ENCODE data around the gene OTULIN.

OTULIN gene

GRCh38 chr5:14739981-14740380 lies 75.5 kb downstream of the OTULIN start:
- peaks cover 8% of the 10 kb centered on the region for H3K4me1 ChIP-seq (ENCODE audit: control insufficient read depth, insufficient read depth, low read length)
- 0 out of 2 replicates have a peak, but pooled peaks cover 2% of the 10 kb centered on the region for H3K36me3 ChIP-seq (ENCODE audit: control insufficient read depth, insufficient read depth, low read length)
- H3K27ac ChIP-seq (ENCODE audit: low read length), result no peak overlapping the region
- H3K4me3 ChIP-seq (ENCODE audit: low read length), result no peak overlapping the region
- no peaks in the 10 kb centered on the region for H3K27me3 ChIP-seq (ENCODE audit: control insufficient read depth, insufficient read depth, low read length)
- WGBS (ENCODE audit: insufficient coverage, insufficient read length), result no CpG with 5 or more reads among the region's 5 CpGs
- no peak for DNase-seq (ENCODE audit: low read depth, low spot score)
- no peaks in the 10 kb centered on the region for H3K9me3 ChIP-seq (ENCODE audit: control insufficient read depth, insufficient read depth, low read length)

DNA sequence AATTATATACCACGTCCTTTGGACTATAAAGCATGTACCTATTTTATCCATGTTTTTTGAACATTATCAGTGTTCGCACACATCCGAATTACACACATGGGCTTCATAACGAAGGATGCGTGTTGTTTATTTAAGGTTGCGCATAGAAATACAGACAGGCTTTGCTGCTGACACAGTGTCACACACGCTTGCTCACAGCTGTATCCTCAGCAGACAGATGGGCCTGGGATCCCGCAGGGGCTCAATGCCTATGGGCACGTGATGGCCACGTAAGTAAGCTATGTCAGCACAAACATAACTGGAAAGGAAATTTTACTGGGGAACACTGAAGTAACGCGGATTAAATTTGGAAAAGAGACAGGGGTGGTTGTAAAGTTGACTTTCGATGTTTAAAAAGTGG lies 76.6 kb downstream of the OTULIN start:
- Histone ChIP-seq H3K4me3 (ENCODE audit: low read length) (no peak overlapping the region), H3K4me1 (ENCODE audit: control insufficient read depth, insufficient read depth, low read length) (peaks cover 8% of the 10 kb centered on the region), H3K36me3 (ENCODE audit: control insufficient read depth, insufficient read depth, low read length) (0 out of 2 replicates have a peak, but pooled peaks cover 2% of the 10 kb centered on the region), H3K27ac (ENCODE audit: low read length) (no peak overlapping the region), H3K9me3 (ENCODE audit: control insufficient read depth, insufficient read depth, low read length) (no peaks in the 10 kb centered on the region), H3K27me3 (ENCODE audit: control insufficient read depth, insufficient read depth, low read length) (no peaks in the 10 kb centered on the region)
- no peak for DNase-seq (ENCODE audit: low read depth, low spot score)
- no CpG with 5 or more reads among the region's 13 CpGs for WGBS (ENCODE audit: insufficient coverage, insufficient read length)

DNA sequence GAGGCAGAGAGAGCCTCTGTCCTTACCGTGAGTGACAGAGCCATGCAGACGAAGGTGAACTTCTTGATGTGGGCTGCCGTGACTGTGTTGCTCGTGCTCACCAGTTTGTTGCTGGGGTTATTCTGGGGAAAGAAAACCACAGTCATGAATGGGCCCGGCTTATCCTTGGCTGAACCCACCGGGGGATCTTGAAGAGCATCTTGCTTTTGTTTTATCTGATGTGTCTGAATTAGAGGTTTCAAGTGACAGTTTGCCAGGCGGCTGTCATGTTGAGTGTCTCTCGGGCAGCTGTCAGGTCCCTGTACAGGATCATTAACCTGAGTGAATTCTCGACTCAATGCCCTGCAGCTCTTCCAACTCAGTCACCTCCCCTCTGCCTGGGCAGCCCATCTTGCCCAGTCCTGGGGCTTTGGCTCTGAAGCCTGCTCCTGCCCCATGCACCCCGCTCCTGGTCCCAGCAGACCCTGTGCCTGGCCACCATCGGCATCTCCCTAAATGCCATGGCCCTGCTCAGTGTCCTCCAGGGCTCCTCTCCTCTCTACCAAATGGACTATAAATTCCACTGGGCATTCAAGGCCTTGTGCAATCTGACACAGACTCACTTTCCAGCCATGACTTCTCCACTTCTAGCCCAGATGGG lies 77.4 kb downstream of the OTULIN start:
- H3K4me3 ChIP-seq (ENCODE audit: low read length), result no peak overlapping the region
- H3K27ac ChIP-seq (ENCODE audit: low read length), result no peak overlapping the region
- no CpG with 5 or more reads among the region's 11 CpGs for WGBS (ENCODE audit: insufficient coverage, insufficient read length)
- no peaks in the 10 kb centered on the region for H3K27me3 ChIP-seq (ENCODE audit: control insufficient read depth, insufficient read depth, low read length)
- H3K36me3 ChIP-seq (ENCODE audit: control insufficient read depth, insufficient read depth, low read length), result 0 out of 2 replicates have a peak, but pooled peaks cover 2% of the 10 kb centered on the region
- H3K4me1 ChIP-seq (ENCODE audit: control insufficient read depth, insufficient read depth, low read length), result peaks cover 8% of the 10 kb centered on the region
- DNase-seq (ENCODE audit: low read depth, low spot score), result no peak
- H3K9me3 ChIP-seq (ENCODE audit: control insufficient read depth, insufficient read depth, low read length), result no peaks in the 10 kb centered on the region

DNA sequence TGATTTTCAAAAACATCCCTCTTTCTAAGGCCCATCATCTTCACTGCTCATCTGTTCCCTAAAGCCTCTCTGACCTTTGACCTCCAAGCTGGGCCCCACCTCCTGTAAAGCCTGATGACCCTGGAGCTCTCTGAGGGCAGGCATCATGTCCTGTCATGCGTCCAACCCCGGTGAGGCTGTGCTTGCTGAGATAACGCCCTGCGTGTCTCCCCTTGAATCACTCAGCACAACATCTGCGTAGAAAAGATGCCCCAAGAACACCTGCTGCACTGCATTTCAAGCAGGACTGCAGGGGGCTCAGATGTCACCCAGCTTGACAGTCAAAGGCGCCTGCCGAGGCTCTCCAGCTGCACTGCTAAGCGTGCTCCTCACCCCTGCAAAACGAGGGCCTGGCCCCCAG lies 78.0 kb downstream of the OTULIN start:
- no peaks in the 10 kb centered on the region for H3K9me3 ChIP-seq (ENCODE audit: control insufficient read depth, insufficient read depth, low read length)
- no peak overlapping the region for H3K4me3 ChIP-seq (ENCODE audit: low read length)
- no peak for DNase-seq (ENCODE audit: low read depth, low spot score)
- 0 out of 2 replicates have a peak, but pooled peaks cover under 1% of the 10 kb centered on the region for H3K36me3 ChIP-seq (ENCODE audit: control insufficient read depth, insufficient read depth, low read length)
- H3K27me3 ChIP-seq (ENCODE audit: control insufficient read depth, insufficient read depth, low read length), result no peaks in the 10 kb centered on the region
- no peak overlapping the region for H3K27ac ChIP-seq (ENCODE audit: low read length)
- peaks cover 8% of the 10 kb centered on the region for H3K4me1 ChIP-seq (ENCODE audit: control insufficient read depth, insufficient read depth, low read length)
- WGBS (ENCODE audit: insufficient coverage, insufficient read length), result no CpG with 5 or more reads among the region's 9 CpGs

DNA sequence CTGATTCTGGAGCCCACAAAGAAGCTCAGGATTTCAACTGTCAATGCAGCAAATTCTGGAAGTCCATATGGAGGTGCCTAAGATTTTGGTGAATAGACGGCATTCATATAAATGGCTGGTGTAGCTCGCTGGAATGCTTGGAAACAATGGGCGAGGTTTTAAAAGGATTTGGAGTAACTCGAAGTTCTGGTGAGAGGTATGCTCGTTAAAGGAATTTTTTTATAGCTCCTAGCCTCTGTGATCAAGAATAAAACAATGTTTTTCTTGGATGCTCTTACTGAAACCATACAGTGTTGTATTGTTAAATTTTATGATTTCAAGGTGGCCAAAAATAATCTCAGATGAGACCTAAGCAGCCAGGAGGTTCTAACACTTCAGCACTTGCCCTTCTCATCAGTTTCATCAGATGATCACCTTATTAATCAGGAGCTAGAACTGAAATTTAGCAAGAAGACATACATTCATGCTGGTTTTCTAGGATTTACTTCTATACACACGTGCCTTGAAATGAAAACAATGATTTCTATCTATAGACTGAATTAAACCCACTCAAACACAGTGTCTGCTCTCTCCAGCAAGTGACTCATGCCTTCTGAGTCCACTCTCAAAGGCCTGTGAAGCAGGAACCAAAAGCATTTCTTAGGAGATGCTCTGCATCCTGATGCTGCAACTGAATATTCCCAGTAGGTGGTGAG lies 79.2 kb downstream of the OTULIN start:
- WGBS (ENCODE audit: insufficient coverage, insufficient read length), result no CpG with 5 or more reads among the region's 6 CpGs
- no peaks in the 10 kb centered on the region for H3K36me3 ChIP-seq (ENCODE audit: control insufficient read depth, insufficient read depth, low read length)
- H3K4me3 ChIP-seq (ENCODE audit: low read length), result no peak overlapping the region
- H3K27ac ChIP-seq (ENCODE audit: low read length), result no peak overlapping the region
- peaks cover 8% of the 10 kb centered on the region for H3K4me1 ChIP-seq (ENCODE audit: control insufficient read depth, insufficient read depth, low read length)
- no peaks in the 10 kb centered on the region for H3K9me3 ChIP-seq (ENCODE audit: control insufficient read depth, insufficient read depth, low read length)
- DNase-seq (ENCODE audit: low read depth, low spot score), result no peak
- H3K27me3 ChIP-seq (ENCODE audit: control insufficient read depth, insufficient read depth, low read length), result no peaks in the 10 kb centered on the region

- Histone ChIP-seq H3K4me3 (ENCODE audit: low read length) (no peak overlapping the region), H3K9me3 (ENCODE audit: control insufficient read depth, insufficient read depth, low read length) (no peaks in the 10 kb centered on the region), H3K27me3 (ENCODE audit: control insufficient read depth, insufficient read depth, low read length) (no peaks in the 10 kb centered on the region), H3K36me3 (ENCODE audit: control insufficient read depth, insufficient read depth, low read length) (no peaks in the 10 kb centered on the region), H3K4me1 (ENCODE audit: control insufficient read depth, insufficient read depth, low read length) (peaks cover 8% of the 10 kb centered on the region), H3K27ac (ENCODE audit: low read length) (no peak overlapping the region)
- no CpG with 5 or more reads among the region's 14 CpGs for WGBS (ENCODE audit: insufficient coverage, insufficient read length)
- DNase-seq (ENCODE audit: low read depth, low spot score), result no peak
These were observed 80.0 kb downstream of the OTULIN start for GRCh38 chr5:14744296-14745187.

DNA sequence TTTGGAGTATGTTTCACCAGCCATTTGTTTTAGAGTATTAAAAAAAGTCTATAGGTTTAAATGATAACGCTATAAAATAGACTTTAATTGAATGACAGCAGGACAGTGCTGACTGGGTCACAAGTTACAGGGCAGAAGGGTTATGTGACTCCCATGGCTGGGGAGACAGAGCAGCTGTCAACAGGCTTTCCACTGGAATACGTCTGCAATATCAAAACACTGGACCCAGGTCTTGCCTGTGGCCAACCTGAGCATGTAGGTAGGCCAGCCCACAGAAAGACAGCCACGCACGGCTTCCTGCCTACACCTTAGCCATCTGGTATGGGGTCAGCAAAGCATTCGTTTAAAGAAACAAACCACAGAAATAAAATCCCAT lies 80.7 kb downstream of the OTULIN start:
- Histone ChIP-seq H3K9me3 (ENCODE audit: control insufficient read depth, insufficient read depth, low read length) (no peaks in the 10 kb centered on the region), H3K36me3 (ENCODE audit: control insufficient read depth, insufficient read depth, low read length) (no peaks in the 10 kb centered on the region), H3K27me3 (ENCODE audit: control insufficient read depth, insufficient read depth, low read length) (no peaks in the 10 kb centered on the region), H3K4me3 (ENCODE audit: low read length) (no peak overlapping the region), H3K27ac (ENCODE audit: low read length) (no peak overlapping the region), H3K4me1 (ENCODE audit: control insufficient read depth, insufficient read depth, low read length) (peaks cover 8% of the 10 kb centered on the region)
- no CpG with 5 or more reads among the region's 5 CpGs for WGBS (ENCODE audit: insufficient coverage, insufficient read length)
- DNase-seq (ENCODE audit: low read depth, low spot score), result no peak

DNA sequence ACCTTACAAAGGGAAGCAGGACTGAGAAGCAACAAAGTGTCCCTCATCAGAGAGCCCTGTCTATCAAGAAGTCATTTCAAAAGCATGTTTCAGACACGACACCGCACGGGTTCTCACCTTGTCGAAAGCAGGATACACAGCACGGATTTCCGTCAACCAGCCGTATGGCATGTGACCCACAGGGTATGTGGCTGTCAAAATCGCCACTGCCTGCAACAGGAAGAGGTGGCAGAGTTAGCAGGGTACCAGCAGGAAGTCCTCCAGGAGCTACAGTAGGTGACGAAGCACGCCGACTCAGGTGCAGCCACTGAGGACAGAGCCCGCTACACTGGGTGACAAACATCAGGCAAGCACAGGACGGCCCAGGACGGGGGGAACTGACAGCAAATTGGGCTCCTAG lies 81.2 kb downstream of the OTULIN start:
- Histone ChIP-seq H3K9me3 (ENCODE audit: control insufficient read depth, insufficient read depth, low read length) (no peaks in the 10 kb centered on the region), H3K4me1 (ENCODE audit: control insufficient read depth, insufficient read depth, low read length) (peaks cover 8% of the 10 kb centered on the region; the same call in 1 of the 2 replicates), H3K27me3 (ENCODE audit: control insufficient read depth, insufficient read depth, low read length) (no peaks in the 10 kb centered on the region), H3K27ac (ENCODE audit: low read length) (no peak overlapping the region), H3K4me3 (ENCODE audit: low read length) (no peak overlapping the region), H3K36me3 (ENCODE audit: control insufficient read depth, insufficient read depth, low read length) (no peaks in the 10 kb centered on the region)
- no CpG with 5 or more reads among the region's 14 CpGs for WGBS (ENCODE audit: insufficient coverage, insufficient read length)
- DNase-seq (ENCODE audit: low read depth, low spot score), result no peak

GRCh38 chr5:14748180-14748900 lies 83.8 kb downstream of the OTULIN start:
- no CpG with 5 or more reads among the region's 12 CpGs for WGBS (ENCODE audit: insufficient coverage, insufficient read length)
- no peaks in the 10 kb centered on the region for H3K36me3 ChIP-seq (ENCODE audit: control insufficient read depth, insufficient read depth, low read length)

More at GRCh38 chr5:14748180-14748900, 83.8 kb downstream of the OTULIN start:
- no peak for DNase-seq (ENCODE audit: low read depth, low spot score)
- Histone ChIP-seq H3K27ac (ENCODE audit: low read length) (no peak overlapping the region), H3K4me1 (ENCODE audit: control insufficient read depth, insufficient read depth, low read length) (peaks cover 1% of the 10 kb centered on the region; the same call in 1 of the 2 replicates), H3K4me3 (ENCODE audit: low read length) (no peak overlapping the region), H3K9me3 (ENCODE audit: control insufficient read depth, insufficient read depth, low read length) (no peaks in the 10 kb centered on the region), H3K27me3 (ENCODE audit: control insufficient read depth, insufficient read depth, low read length) (no peaks in the 10 kb centered on the region)
